Endothelial cell of umbilical vein (primary cell): ENCODE measurements around the gene HCST. TPM values are rescaled to one million over a fixed set of nuclear protein-coding genes. Genes with fewer than 3 reads are reported as not detected.

Experiments used
- BruUV-seq: library from RNA; stranded (reverse); fragments of 400-500 nt; replicated peaks from 2 replicates; lab custom pipeline; 2021; lab: Mats Ljungman, UMichigan
- CTCF ChIA-PET: fragments of 300-600, 350-600 bp; sonication (Branson Sonifier 250); formaldehyde crosslinking; loops from one replicate; lab custom pipeline; 2021; ENCODE audit warnings: antibody characterized with exemption, inconsistent platforms; lab: Charles Lee
- POLR2A ChIA-PET: fragments of 300-600, 350-600 bp; sonication (Branson Sonifier 250); formaldehyde crosslinking; loops from one replicate; lab custom pipeline; 2021; ENCODE audit warnings: antibody characterized with exemption, inconsistent platforms; lab: Charles Lee
- DNase-seq: peaks from one replicate; pipeline ENCODE4 v3.0.0-alpha.2; 2011; ENCODE audit warnings: low read depth, low spot score
- FAIRE-seq: peaks from 2 replicates; lab custom pipeline; 2011; peaks lifted over from hg19 to GRCh38; lab: Jason Lieb, UNC
- H2AFZ ChIP-seq: 2 replicates; pipeline ENCODE4 v1.6.0; 2012; ENCODE audit warnings: low read depth, low read length, control low read depth, inconsistent platforms
- H3K27ac ChIP-seq: 2 replicates; pipeline ENCODE4 v1.5.1; 2011; ENCODE audit warnings: low read depth, mild to moderate bottlenecking, control low read depth, low read length, moderate library complexity; ENCODE audit not compliant: insufficient read depth
- H3K27me3 ChIP-seq, 2 experiments: 2 replicates each; pipeline versions ENCODE4 v1.6.0 to v1.6.1; 2011; ENCODE audit warnings: low read length in 2 of 2, mixed read lengths in 1 of 2; ENCODE audit not compliant: control insufficient read depth in 2 of 2, insufficient read depth in 2 of 2
- H3K36me3 ChIP-seq, 2 experiments: 2 replicates in 1 of 2; 3 replicates in 1 of 2; pipeline ENCODE4 v1.5.1; 2011; ENCODE audit warnings: low read length in 2 of 2, mild to moderate bottlenecking in 1 of 2, moderate library complexity in 1 of 2; ENCODE audit not compliant: control insufficient read depth in 2 of 2, insufficient read depth in 2 of 2; ENCODE audit errors: extremely low read depth in 1 of 2
- H3K4me1 ChIP-seq: 3 replicates; pipeline ENCODE4 v1.5.1; 2011; ENCODE audit warnings: mild to moderate bottlenecking, low read length; ENCODE audit not compliant: control insufficient read depth, insufficient read depth; ENCODE audit errors: extremely low read depth
- H3K4me2 ChIP-seq: 2 replicates; pipeline ENCODE4 v1.6.1; 2011; ENCODE audit warnings: low read length, control low read depth, mixed read lengths; ENCODE audit not compliant: insufficient read depth
- H3K4me3 ChIP-seq, 3 experiments: fragments of 200-600 bp in 1 of 3; sonication (generic), shearing (Covaris generic) in 1 of 3; replicated peaks in 1 of 3; 2 replicates each; pipeline ENCODE4 v1.5.1; 2011 to 2016; ENCODE audit warnings: control low read depth in 3 of 3, low read length in 3 of 3, mild to moderate bottlenecking in 2 of 3, inconsistent platforms in 1 of 3, low read depth in 1 of 3, moderate library complexity in 1 of 3; ENCODE audit not compliant: insufficient read depth in 1 of 3
- H3K79me2 ChIP-seq: 2 replicates; pipeline ENCODE4 v1.6.0; 2012; ENCODE audit warnings: low read length, inconsistent platforms; ENCODE audit not compliant: control insufficient read depth, insufficient read depth
- H3K9ac ChIP-seq: replicated peaks from 2 replicates; pipeline ENCODE3; 2011; ENCODE audit warnings: low read length, control low read depth; ENCODE audit not compliant: insufficient read depth; ENCODE audit errors: extremely low read depth
- H3K9me1 ChIP-seq: replicated peaks from 3 replicates; pipeline ENCODE4 v1.6.0; 2011; ENCODE audit warnings: mild to moderate bottlenecking, low read length; ENCODE audit not compliant: control insufficient read depth, insufficient read depth; ENCODE audit errors: extremely low read depth
- H3K9me3 ChIP-seq: replicated peaks from 2 replicates; pipeline ENCODE4 v1.5.1; 2012; ENCODE audit warnings: low read length, inconsistent platforms; ENCODE audit not compliant: control insufficient read depth, insufficient read depth
- H4K20me1 ChIP-seq: replicated peaks from 2 replicates; pipeline ENCODE3; 2011; ENCODE audit warnings: mild to moderate bottlenecking, low read length; ENCODE audit not compliant: control insufficient read depth, insufficient read depth; ENCODE audit errors: extremely low read depth
- EZH2 ChIP-seq: IDR thresholded peaks from 2 replicates; pipeline ENCODE4 v1.6.1; 2012; ENCODE audit warnings: borderline replicate concordance, low read depth, mild to moderate bottlenecking, moderate library complexity, low read length, inconsistent platforms; ENCODE audit not compliant: severe bottlenecking
- FOS ChIP-seq: IDR thresholded peaks from 2 replicates; pipeline ENCODE4 v1.6.1; 2011; ENCODE audit warnings: mild to moderate bottlenecking, low read length, moderate library complexity, borderline replicate concordance; ENCODE audit not compliant: insufficient read depth
- GATA2 ChIP-seq: IDR thresholded peaks from 2 replicates; pipeline ENCODE4 v1.7.0; 2011; ENCODE audit warnings: low read depth, mild to moderate bottlenecking, moderate library complexity, mixed read lengths, low read length; ENCODE audit not compliant: insufficient read length, insufficient read depth
- JUN ChIP-seq: IDR thresholded peaks from 2 replicates; pipeline ENCODE4 v1.6.1; 2011; ENCODE audit warnings: borderline replicate concordance, low read depth; ENCODE audit not compliant: insufficient read length, insufficient read depth
- MYC ChIP-seq: IDR thresholded peaks from one replicate; pipeline ENCODE4 v1.6.1; 2011; ENCODE audit warnings: mild to moderate bottlenecking, low read depth, low read length
- POLR2A ChIP-seq: IDR thresholded peaks from 2 replicates; pipeline ENCODE4 v1.6.1; 2012; ENCODE audit warnings: low read depth, mild to moderate bottlenecking, control low read depth, low read length
- POLR2AphosphoS5 ChIP-seq: IDR thresholded peaks from 2 replicates; pipeline ENCODE4 v1.6.1; 2012; ENCODE audit warnings: low read depth, mild to moderate bottlenecking, control low read depth, low read length, moderate library complexity; ENCODE audit not compliant: insufficient read depth
- dilution Hi-C: fragments of 300-500 bp; cut with MboI; formaldehyde crosslinking; loops from one replicate; pipeline ENCODE4 v1.15.0; 2019; ENCODE audit warnings: low sequenced_read_pairs; ENCODE audit not compliant: extremely low pct_ligation_motif_present
- intact Hi-C: fragments of 100-400 bp; cut with micrococcal nuclease; formaldehyde crosslinking; loops from one replicate; pipeline ENCODE4 v1.10.0; 2022
- polyA plus RNA-seq, 4 experiments: library from polyadenylated mRNA; depleted of rRNA in 3 of 4; stranded (reverse) in 3 of 4; unstranded in 1 of 4; fragments of >200 nt; gene quantifications; 2 replicates each; pipeline versions ENCODE4 v1.2.1 to v1.2.3, GENCODE V29; 2011 to 2012; ENCODE audit warnings: missing spikeins in 1 of 4
- total RNA-seq: library from RNA; stranded (reverse); gene quantifications from 2 replicates; pipeline ENCODE4 v1.2.3, GENCODE V29; 2021
- TF ChIP-seq, protein P1 (sequence below), 2 donors: IDR thresholded peaks; 1 replicate in 1 of 2; 2 replicates in 1 of 2; pipeline ENCODE4 v1.5.1; 2011; ENCODE audit warnings: low read length in 2 of 2, mild to moderate bottlenecking in 2 of 2, moderate library complexity in 2 of 2, control low read depth in 1 of 2, inconsistent platforms in 1 of 2, low read depth in 1 of 2; ENCODE audit not compliant: insufficient read depth in 1 of 2; ENCODE audit errors: extremely low read depth in 1 of 2
- TF ChIP-seq, protein P2 (sequence below): IDR thresholded peaks from 2 replicates; pipeline ENCODE4 v1.6.1; 2011; ENCODE audit not compliant: insufficient read depth, insufficient read length

HCST gene
- total and polyA plus RNA-seq, 2 donors (not counting 3 experiments of a cell fraction or from before 2014, with no cell fraction given): not detected

DNA sequence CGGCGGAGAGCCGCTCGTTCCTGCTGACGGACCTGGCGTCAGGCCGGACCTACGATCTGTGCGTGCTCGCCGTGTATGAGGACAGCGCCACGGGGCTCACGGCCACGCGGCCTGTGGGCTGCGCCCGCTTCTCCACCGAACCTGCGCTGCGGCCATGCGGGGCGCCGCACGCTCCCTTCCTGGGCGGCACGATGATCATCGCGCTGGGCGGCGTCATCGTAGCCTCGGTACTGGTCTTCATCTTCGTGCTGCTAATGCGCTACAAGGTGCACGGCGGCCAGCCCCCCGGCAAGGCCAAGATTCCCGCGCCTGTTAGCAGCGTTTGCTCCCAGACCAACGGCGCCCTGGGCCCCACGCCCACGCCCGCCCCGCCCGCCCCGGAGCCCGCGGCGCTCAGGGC lies 42.2 kb downstream of the HCST start:
- ChIA-PET CTCF (interaction anchor here (1.2 kb wide), 1 partner anchor 49 kb away, joined by 3 read pairs; no protein-coding TSS in a partner anchor), POLR2A (no interaction called here)
- H3K4me3 ChIP-seq: no peak overlapping the region
- no peaks in the 10 kb centered on the region for H3K36me3 ChIP-seq
- BruUV-seq: no TSS peak
- no peaks in the 10 kb centered on the region for H3K79me2 ChIP-seq
- H3K27ac ChIP-seq: no peak overlapping the region
- no peaks in the 10 kb centered on the region for H3K9me3 ChIP-seq
- TF ChIP-seq, protein P1, sequence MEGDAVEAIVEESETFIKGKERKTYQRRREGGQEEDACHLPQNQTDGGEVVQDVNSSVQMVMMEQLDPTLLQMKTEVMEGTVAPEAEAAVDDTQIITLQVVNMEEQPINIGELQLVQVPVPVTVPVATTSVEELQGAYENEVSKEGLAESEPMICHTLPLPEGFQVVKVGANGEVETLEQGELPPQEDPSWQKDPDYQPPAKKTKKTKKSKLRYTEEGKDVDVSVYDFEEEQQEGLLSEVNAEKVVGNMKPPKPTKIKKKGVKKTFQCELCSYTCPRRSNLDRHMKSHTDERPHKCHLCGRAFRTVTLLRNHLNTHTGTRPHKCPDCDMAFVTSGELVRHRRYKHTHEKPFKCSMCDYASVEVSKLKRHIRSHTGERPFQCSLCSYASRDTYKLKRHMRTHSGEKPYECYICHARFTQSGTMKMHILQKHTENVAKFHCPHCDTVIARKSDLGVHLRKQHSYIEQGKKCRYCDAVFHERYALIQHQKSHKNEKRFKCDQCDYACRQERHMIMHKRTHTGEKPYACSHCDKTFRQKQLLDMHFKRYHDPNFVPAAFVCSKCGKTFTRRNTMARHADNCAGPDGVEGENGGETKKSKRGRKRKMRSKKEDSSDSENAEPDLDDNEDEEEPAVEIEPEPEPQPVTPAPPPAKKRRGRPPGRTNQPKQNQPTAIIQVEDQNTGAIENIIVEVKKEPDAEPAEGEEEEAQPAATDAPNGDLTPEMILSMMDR (IDR thresholded peaks at IDR 0.05; ENCODE audit: extremely low read depth in 1 of 2, insufficient read depth in 1 of 2, low read depth in 1 of 2, low read length in 2 of 2): no peak
- no peak for TF ChIP-seq POLR2A
- TF ChIP-seq POLR2AphosphoS5: no peak
- no peak for TF ChIP-seq EZH2
- TF ChIP-seq JUN: no peak
- no peak for TF ChIP-seq FOS
- no peak for TF ChIP-seq MYC
- no peak for TF ChIP-seq GATA2
- TF ChIP-seq, protein P2, sequence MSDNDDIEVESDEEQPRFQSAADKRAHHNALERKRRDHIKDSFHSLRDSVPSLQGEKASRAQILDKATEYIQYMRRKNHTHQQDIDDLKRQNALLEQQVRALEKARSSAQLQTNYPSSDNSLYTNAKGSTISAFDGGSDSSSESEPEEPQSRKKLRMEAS: no peak
- no peaks in the 10 kb centered on the region for H3K27me3 ChIP-seq
- H3K4me2 ChIP-seq: no peak overlapping the region
- no peaks in the 10 kb centered on the region for H3K4me1 ChIP-seq
- no peak overlapping the region for H2AFZ ChIP-seq
- H3K9me1 ChIP-seq: no peaks in the 10 kb centered on the region
- H3K9ac ChIP-seq: no peak overlapping the region
- H4K20me1 ChIP-seq: peaks cover 4% of the 10 kb centered on the region
- DNase-seq (no peak), FAIRE-seq (no peak)
- dilution Hi-C loops (no loop called here), intact Hi-C loops (no loop called here)
